ENCODE results near the gene FBXL19.

The FBXL19 gene

GRCh38 chr16:30976486-30976885 is 53.1 kb downstream of the FBXL19 start:
- TF ChIP-seq REST (IDR thresholded peaks at IDR 0.05; ENCODE audit: insufficient replicate concordance, low read depth) = no peak
- H3K27me3 ChIP-seq (ENCODE audit: insufficient read depth, poor library complexity, severe bottlenecking) = no peaks in the 10 kb centered on the region
- no peak overlapping the region for H3K4me3 ChIP-seq (replicated peaks; ENCODE audit: insufficient read depth, low read length)
- no peak for DNase-seq (ENCODE audit: low read depth in 1 of 2, low spot score in 1 of 2)
- H3K27ac ChIP-seq (replicated peaks) = no peak overlapping the region

- Histone ChIP-seq H3K27ac (replicated peaks) (no peak overlapping the region), H3K27me3 (ENCODE audit: insufficient read depth, poor library complexity, severe bottlenecking) (no peaks in the 10 kb centered on the region), H3K4me3 (replicated peaks; ENCODE audit: insufficient read depth, low read length) (no peak overlapping the region)
- no peak for TF ChIP-seq GABPA (IDR thresholded peaks at IDR 0.05; ENCODE audit: low read depth)
- peak; percentile 1 for TF ChIP-seq CTCF (IDR thresholded peaks at IDR 0.05; ENCODE audit: insufficient read depth, low read length)
- DNase-seq (ENCODE audit: low read depth in 1 of 2, low spot score in 1 of 2) = no peak
Observed at GRCh38 chr16:30977502-30977901, 54.1 kb downstream of the FBXL19 start.

GRCh38 chr16:30979170-30980022 is 56.0 kb downstream of the FBXL19 start:
- H3K27me3 ChIP-seq (ENCODE audit: insufficient read depth, poor library complexity, severe bottlenecking) = no peaks in the 10 kb centered on the region
- no peak overlapping the region for H3K4me3 ChIP-seq (replicated peaks; ENCODE audit: insufficient read depth, low read length)
- DNase-seq (ENCODE audit: low read depth in 1 of 2, low spot score in 1 of 2) = no peak
- TF ChIP-seq SPI1 (IDR thresholded peaks at IDR 0.05; ENCODE audit: borderline replicate concordance, low read depth) (no peak), POLR2AphosphoS5 (IDR thresholded peaks at IDR 0.05; ENCODE audit: low read depth) (no peak), GABPA (IDR thresholded peaks at IDR 0.05; ENCODE audit: low read depth) (no peak), CTCF (IDR thresholded peaks at IDR 0.05; ENCODE audit: insufficient read depth, low read length) (no peak), REST (IDR thresholded peaks at IDR 0.05; ENCODE audit: insufficient replicate concordance, low read depth) (no peak)
- H3K27ac ChIP-seq (replicated peaks) = no peak overlapping the region

- no peak for TF ChIP-seq SPI1 (IDR thresholded peaks at IDR 0.05; ENCODE audit: borderline replicate concordance, low read depth)
- TF ChIP-seq REST (IDR thresholded peaks at IDR 0.05; ENCODE audit: insufficient replicate concordance, low read depth) = no peak
- H3K4me3 ChIP-seq (replicated peaks; ENCODE audit: insufficient read depth, low read length) = no peak overlapping the region
- no peaks in the 10 kb centered on the region for H3K27me3 ChIP-seq (ENCODE audit: insufficient read depth, poor library complexity, severe bottlenecking)
- H3K27ac ChIP-seq (replicated peaks) = no peak overlapping the region
- no peak for DNase-seq (ENCODE audit: low read depth in 1 of 2, low spot score in 1 of 2)
Observed at GRCh38 chr16:30980023-30980371, 56.6 kb downstream of the FBXL19 start.
